Rectal smooth muscle tissue (tissue), 1 donor: ENCODE measurements around the gene AFG1L.

ENCODE experiments used
- H3K27ac ChIP-seq: one replicate; pipeline ENCODE4 v1.7.0; 2013; ENCODE audit warnings: low read depth, low read length, inconsistent platforms
- H3K27me3 ChIP-seq: one replicate; pipeline ENCODE4 v1.7.0; 2013; ENCODE audit warnings: low read length; ENCODE audit not compliant: control insufficient read depth, insufficient read depth
- H3K36me3 ChIP-seq: one replicate; pipeline ENCODE4 v1.7.0; 2013; ENCODE audit warnings: low read length; ENCODE audit not compliant: control insufficient read depth, insufficient read depth
- H3K4me1 ChIP-seq: one replicate; pipeline ENCODE4 v1.7.0; 2013; ENCODE audit warnings: low read length; ENCODE audit not compliant: control insufficient read depth, insufficient read depth
- H3K4me3 ChIP-seq: one replicate; pipeline ENCODE4 v1.7.0; 2013; ENCODE audit warnings: low read length
- H3K9ac ChIP-seq: one replicate; pipeline ENCODE4 v1.7.0; 2013; ENCODE audit warnings: low read length

AFG1L gene

DNA sequence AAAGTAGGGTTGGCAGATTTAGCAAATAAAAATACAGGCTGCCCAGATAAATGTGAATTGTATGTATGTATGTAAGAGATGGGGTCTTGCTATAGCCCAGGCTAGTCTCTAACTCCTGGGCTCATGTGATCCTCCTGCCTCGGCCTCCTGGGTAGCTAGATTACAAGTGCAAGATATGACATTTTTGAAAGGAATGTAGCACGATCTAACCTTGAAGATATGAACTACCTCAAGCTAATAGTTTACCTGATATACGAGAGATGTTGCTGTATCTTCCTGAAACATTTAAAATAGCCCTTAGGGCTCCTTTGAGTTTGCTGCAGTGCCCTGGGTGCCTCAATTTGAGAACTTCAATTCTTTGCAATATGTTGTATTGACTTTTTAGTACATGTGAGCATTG, 42.1 kb downstream of the AFG1L start:
- Histone ChIP-seq H3K36me3 (no peaks in the 10 kb centered on the region), H3K27me3 (no peaks in the 10 kb centered on the region), H3K27ac (no peak overlapping the region), H3K4me3 (no peak overlapping the region), H3K4me1 (no peaks in the 10 kb centered on the region), H3K9ac (no peak overlapping the region)

DNA sequence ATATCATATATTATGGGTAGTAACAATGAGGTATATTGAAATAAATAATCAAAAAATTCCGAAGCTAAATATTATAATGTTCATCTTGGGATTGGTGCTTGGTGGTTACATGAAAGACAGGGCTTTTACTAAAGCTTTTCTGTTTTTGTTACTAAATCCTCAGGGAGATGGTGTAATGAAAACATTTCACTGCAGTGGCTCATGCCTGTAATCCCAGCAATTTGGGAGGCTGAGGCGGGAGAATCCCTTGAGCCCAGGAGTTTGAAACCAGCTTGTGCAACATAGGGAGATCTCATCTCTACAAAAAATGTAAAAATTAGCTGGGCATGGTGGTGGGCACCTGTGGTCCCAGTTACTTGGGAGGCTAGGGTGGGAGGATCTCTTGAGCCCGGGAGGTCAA, 42.9 kb downstream of the AFG1L start:
- H3K9ac ChIP-seq = no peak overlapping the region
- H3K36me3 ChIP-seq = no peaks in the 10 kb centered on the region
- no peaks in the 10 kb centered on the region for H3K27me3 ChIP-seq
- no peak overlapping the region for H3K4me3 ChIP-seq
- no peaks in the 10 kb centered on the region for H3K4me1 ChIP-seq
- no peak overlapping the region for H3K27ac ChIP-seq

GRCh38 chr6:108341372-108341771, 46.5 kb downstream of the AFG1L start:
- no peak overlapping the region for H3K4me3 ChIP-seq
- H3K27ac ChIP-seq = no peak overlapping the region
- H3K4me1 ChIP-seq = no peaks in the 10 kb centered on the region
- no peak overlapping the region for H3K9ac ChIP-seq
- no peaks in the 10 kb centered on the region for H3K27me3 ChIP-seq
- H3K36me3 ChIP-seq = no peaks in the 10 kb centered on the region

GRCh38 chr6:108343894-108344293, 49.0 kb downstream of the AFG1L start:
- no peaks in the 10 kb centered on the region for H3K27me3 ChIP-seq
- H3K4me1 ChIP-seq = no peaks in the 10 kb centered on the region
- H3K27ac ChIP-seq = no peak overlapping the region
- H3K36me3 ChIP-seq = no peaks in the 10 kb centered on the region
- no peak overlapping the region for H3K4me3 ChIP-seq
- no peak overlapping the region for H3K9ac ChIP-seq

- H3K4me1 ChIP-seq = no peaks in the 10 kb centered on the region
- H3K27me3 ChIP-seq = no peaks in the 10 kb centered on the region
- no peak overlapping the region for H3K27ac ChIP-seq
- no peaks in the 10 kb centered on the region for H3K36me3 ChIP-seq
- no peak overlapping the region for H3K9ac ChIP-seq
- H3K4me3 ChIP-seq = no peak overlapping the region
Observed at GRCh38 chr6:108348655-108349349, 53.9 kb downstream of the AFG1L start.

- Histone ChIP-seq H3K4me1 (no peaks in the 10 kb centered on the region), H3K27ac (no peak overlapping the region), H3K36me3 (no peaks in the 10 kb centered on the region), H3K9ac (no peak overlapping the region), H3K4me3 (no peak overlapping the region), H3K27me3 (no peaks in the 10 kb centered on the region)
Observed at GRCh38 chr6:108350528-108350927, 55.7 kb downstream of the AFG1L start.

- no peak overlapping the region for H3K4me3 ChIP-seq
- no peak overlapping the region for H3K9ac ChIP-seq
- H3K36me3 ChIP-seq = no peaks in the 10 kb centered on the region
- no peaks in the 10 kb centered on the region for H3K27me3 ChIP-seq
- no peaks in the 10 kb centered on the region for H3K4me1 ChIP-seq
- H3K27ac ChIP-seq = no peak overlapping the region
Observed at GRCh38 chr6:108353853-108354252, 59.0 kb downstream of the AFG1L start.

DNA sequence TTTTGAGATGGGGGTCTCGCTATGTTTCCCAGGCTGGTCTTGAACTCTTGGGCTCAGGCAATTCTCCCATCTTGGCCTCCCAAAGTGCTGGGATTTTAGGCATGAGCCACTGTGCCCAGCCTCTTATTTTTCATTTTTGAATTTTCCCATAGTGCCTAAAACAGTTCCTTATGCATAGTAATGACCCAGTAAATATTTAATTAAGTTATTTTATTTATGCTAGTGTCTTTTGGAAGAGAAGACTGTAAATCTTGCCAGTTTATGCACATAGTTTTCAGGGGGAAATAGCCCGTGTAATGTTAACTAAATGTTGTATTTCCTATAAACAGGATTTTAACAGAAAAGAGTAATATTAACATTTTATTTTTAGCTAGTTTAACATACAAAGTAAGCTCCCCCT, 60.3 kb downstream of the AFG1L start:
- Histone ChIP-seq H3K36me3 (no peaks in the 10 kb centered on the region), H3K4me1 (no peaks in the 10 kb centered on the region)

DNA sequence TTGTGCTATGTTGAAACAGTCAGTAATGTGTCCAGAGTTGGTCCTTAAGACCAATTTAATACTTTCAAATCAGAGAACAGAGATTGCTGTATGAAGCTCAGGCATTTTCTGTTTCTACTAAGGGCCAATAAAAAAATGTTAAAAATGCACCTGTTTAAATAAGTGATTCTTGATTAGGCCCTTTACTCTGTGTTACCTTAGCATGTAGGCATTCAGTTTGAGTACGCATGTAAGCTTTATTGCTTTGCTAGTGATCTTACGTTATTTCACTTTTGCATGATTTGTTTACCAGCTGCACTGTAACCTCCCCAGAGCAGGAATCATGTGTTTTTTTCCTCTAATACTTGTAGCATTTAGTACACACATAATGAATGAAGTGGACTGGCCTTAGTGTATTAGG, 61.0 kb downstream of the AFG1L start:
- H3K27ac ChIP-seq = no peak overlapping the region
- no peak overlapping the region for H3K4me3 ChIP-seq
- no peaks in the 10 kb centered on the region for H3K4me1 ChIP-seq
- no peaks in the 10 kb centered on the region for H3K27me3 ChIP-seq
- no peaks in the 10 kb centered on the region for H3K36me3 ChIP-seq
- H3K9ac ChIP-seq = no peak overlapping the region

More for the DNA sequence above, 60.3 kb downstream of the AFG1L start:
- H3K27ac ChIP-seq = no peak overlapping the region
- H3K27me3 ChIP-seq = no peaks in the 10 kb centered on the region
- no peak overlapping the region for H3K9ac ChIP-seq
- H3K4me3 ChIP-seq = no peak overlapping the region

DNA sequence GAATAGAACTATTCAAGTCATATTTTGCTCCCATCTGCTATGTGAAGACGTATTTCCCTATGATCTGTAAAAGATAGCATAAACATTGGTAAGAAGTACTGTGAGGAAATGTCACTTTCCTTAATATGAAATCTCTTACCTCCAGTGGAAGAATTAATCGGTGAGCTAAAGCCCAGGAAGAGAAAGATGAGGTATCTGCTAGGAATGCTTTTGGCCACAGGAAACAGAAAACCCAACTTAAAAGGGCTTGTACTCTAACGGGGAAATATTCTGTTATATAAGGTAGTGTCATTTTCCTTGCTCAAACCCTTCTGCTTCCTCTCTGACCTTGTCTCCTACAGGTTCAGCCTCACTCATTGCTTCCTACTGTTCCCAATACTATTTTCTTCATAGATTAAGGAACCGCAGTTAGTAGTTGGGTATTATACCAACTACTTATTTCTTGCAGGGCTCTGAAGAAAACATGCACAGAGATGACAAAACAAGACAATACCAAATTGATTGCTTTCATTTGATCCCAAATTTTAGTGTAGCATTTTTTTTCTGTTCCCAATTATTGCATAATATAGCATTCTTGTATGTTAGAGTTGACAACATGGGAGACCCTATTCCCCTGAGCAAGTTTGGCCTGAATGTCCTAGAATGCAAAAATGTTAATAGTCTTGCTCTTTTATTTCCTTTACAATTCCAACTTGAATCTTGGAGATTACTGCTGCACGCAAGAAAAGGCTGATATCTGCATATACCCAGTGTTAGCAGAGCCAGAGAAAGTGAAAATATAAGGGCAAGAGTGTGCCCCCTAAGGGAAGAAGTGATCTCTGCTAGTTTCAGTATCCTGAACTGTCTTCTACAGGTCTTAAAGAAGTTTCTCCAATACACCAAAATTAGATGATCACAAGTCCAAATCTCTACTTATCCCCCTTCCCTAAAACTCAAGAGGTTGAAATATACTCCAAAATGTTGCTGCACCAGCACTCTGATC, 65.3 kb downstream of the AFG1L start:
- Histone ChIP-seq H3K4me3 (no peak overlapping the region), H3K9ac (no peak overlapping the region), H3K36me3 (no peaks in the 10 kb centered on the region), H3K27ac (no peak overlapping the region), H3K4me1 (no peaks in the 10 kb centered on the region), H3K27me3 (no peaks in the 10 kb centered on the region)

DNA sequence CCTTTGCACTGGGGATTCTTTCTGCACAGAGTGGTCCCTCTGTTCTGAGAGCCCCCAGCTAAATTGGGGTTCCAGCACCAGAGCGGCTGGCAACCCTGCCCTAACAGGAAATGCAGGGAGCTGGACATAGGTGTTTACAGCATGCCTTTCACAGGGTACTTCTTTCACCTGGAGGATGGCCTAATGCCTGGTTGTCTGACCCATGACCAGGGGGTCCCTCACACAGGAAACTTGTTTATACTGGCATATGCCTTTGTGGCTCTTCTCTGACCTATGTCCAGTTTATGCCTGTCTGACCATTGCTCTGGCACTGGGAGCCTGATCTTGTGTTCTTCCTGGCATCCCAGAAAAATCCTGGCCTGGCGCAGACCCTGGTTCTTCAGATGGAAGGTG, 66.1 kb downstream of the AFG1L start:
- Histone ChIP-seq H3K27ac (no peak overlapping the region), H3K9ac (no peak overlapping the region), H3K4me3 (no peak overlapping the region), H3K27me3 (no peaks in the 10 kb centered on the region), H3K4me1 (no peaks in the 10 kb centered on the region), H3K36me3 (no peaks in the 10 kb centered on the region)

- Histone ChIP-seq H3K27me3 (no peaks in the 10 kb centered on the region), H3K4me3 (no peak overlapping the region), H3K9ac (no peak overlapping the region), H3K4me1 (no peaks in the 10 kb centered on the region), H3K36me3 (no peaks in the 10 kb centered on the region), H3K27ac (no peak overlapping the region)
Observed at GRCh38 chr6:108361312-108361932, 66.6 kb downstream of the AFG1L start.
